ENCODE measurements around the gene GPRC5D.

GRCh38 chr12:12977231-12977630 lies 25.3 kb upstream of the GPRC5D start:
- TF ChIP-seq RARB (CRISPR knock-in tag; IDR thresholded peaks at IDR 0.05) (no peak), TSHZ2 (CRISPR knock-in tag; IDR thresholded peaks at IDR 0.05) (no peak), PATZ1 (CRISPR knock-in tag; IDR thresholded peaks at IDR 0.05; ENCODE audit: borderline replicate concordance) (no peak), ESRRG (CRISPR knock-in tag; IDR thresholded peaks at IDR 0.05) (no peak), ZC3H10 (CRISPR knock-in tag; IDR thresholded peaks at IDR 0.05) (no peak), POU6F1 (CRISPR knock-in tag; IDR thresholded peaks at IDR 0.05; ENCODE audit: borderline replicate concordance, low read depth) (no peak), ZNF70 (CRISPR knock-in tag; IDR thresholded peaks at IDR 0.05) (no peak), ZFP3 (CRISPR knock-in tag; IDR thresholded peaks at IDR 0.05) (no peak), ZNF8 (CRISPR knock-in tag; IDR thresholded peaks at IDR 0.05) (no peak), TOX (CRISPR knock-in tag; IDR thresholded peaks at IDR 0.05; ENCODE audit: borderline replicate concordance) (no peak), PPARA (CRISPR knock-in tag; IDR thresholded peaks at IDR 0.05; ENCODE audit: borderline replicate concordance) (no peak), ARNTL (CRISPR knock-in tag; IDR thresholded peaks at IDR 0.05; ENCODE audit: borderline replicate concordance, low read depth) (no peak)
- TF ChIP-seq, protein P1, sequence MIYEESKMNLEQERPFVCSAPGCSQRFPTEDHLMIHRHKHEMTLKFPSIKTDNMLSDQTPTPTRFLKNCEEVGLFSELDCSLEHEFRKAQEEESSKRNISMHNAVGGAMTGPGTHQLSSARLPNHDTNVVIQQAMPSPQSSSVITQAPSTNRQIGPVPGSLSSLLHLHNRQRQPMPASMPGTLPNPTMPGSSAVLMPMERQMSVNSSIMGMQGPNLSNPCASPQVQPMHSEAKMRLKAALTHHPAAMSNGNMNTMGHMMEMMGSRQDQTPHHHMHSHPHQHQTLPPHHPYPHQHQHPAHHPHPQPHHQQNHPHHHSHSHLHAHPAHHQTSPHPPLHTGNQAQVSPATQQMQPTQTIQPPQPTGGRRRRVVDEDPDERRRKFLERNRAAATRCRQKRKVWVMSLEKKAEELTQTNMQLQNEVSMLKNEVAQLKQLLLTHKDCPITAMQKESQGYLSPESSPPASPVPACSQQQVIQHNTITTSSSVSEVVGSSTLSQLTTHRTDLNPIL (CRISPR knock-in tag; IDR thresholded peaks at IDR 0.05; ENCODE audit: low read depth), result no peak
